SH-SY5Y (cell line): ENCODE results near the gene CRYBG2.

Experiments
- GATA2 ChIP-seq: IDR thresholded peaks from 2 replicates; pipeline ENCODE4 v1.6.1; 2011; ENCODE audit warnings: mild to moderate bottlenecking, low read depth, low read length
- GATA3 ChIP-seq: IDR thresholded peaks from 2 replicates; pipeline ENCODE4 v1.6.1; 2011; ENCODE audit warnings: low read depth, mild to moderate bottlenecking, low read length, moderate library complexity

GRCh38 chr1:26351590-26352337 is 2.2 kb downstream of the CRYBG2 start:
- TF ChIP-seq GATA2 (no peak), GATA3 (no peak)
